ENCODE data around the gene CILP.
"Not testable (repeated sequence)": the region's sequence is repeated elsewhere in the genome, so short reads cannot be mapped to it uniquely, and the experiment has no call there.

Gene CILP

DNA sequence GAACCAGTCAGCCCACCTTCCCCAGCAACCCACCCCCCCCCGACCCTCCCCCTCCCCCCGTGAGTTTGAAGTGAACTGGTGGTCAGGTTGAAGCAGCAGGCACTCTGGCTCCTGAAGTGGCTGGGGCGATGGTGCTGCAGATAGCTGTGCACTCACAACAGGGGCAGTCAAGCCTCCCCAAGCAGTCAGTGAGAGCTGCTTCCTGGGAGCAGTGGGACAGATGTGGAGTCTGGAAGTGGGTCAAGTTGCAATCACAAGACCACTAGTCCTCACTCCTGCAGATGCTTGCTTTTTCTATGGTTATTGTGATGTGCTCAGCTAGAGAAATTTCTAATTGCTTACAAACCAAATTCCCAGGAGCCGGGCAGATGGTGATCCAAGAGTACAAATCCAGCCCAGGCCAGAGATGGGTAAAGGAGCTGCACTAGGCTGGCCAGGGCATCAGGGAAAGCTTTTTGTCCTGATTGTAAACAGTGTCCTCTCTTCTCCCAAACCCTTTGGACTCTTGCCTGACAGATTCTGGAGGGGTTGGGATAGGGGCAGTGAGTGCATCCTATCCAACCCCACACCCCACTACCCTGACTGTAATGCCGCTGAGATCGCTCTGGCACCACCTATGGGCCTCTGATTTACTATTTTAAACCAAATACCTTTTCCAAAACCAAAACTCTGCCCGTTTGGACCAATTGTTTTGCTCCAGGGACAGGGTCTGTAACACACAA is 16.3 kb downstream of the CILP start:
- no peak for DNase-seq

- DNase-seq, result no peak
Observed at GRCh38 chr15:65192016-65192415, 19.3 kb downstream of the CILP start.

GRCh38 chr15:65189102-65189740 is 22.1 kb downstream of the CILP start:
- DNase-seq, result no peak

DNA sequence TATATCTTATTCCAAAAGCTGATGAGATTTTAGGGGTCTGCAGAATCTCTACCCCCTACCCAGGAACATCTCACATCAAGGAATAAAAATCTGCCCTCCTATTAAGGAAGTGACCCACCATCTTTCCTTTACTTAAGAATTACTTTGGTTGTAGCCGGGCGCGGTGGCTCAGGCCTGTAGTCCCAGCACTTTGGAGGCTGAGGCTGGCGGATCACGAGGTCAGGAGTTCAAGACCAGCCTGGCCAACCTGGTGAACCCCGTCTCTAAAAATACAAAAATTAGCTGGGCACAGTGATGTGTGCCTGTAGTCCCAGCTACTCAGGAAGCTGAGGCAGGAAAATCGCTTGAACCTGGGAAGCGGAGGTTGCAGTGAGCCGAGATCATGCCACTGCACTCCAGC is 22.8 kb downstream of the CILP start:
- not testable (repeated sequence) for DNase-seq

GRCh38 chr15:65184868-65185717 is 26.2 kb downstream of the CILP start, which contains the start of gene CLPX:
Gene CLPX, minus strand, starts transcription at chr15:65185342. Its CDS starts 189 bp downstream, at chr15:65185153.
- peak; percentile 91 for DNase-seq

GRCh38 chr15:65184305-65184867 is 26.9 kb downstream of the CILP start:
- DNase-seq, result peak; percentile 51

GRCh38 chr15:65183865-65184159 is 27.5 kb downstream of the CILP start:
- DNase-seq, result no peak

DNA sequence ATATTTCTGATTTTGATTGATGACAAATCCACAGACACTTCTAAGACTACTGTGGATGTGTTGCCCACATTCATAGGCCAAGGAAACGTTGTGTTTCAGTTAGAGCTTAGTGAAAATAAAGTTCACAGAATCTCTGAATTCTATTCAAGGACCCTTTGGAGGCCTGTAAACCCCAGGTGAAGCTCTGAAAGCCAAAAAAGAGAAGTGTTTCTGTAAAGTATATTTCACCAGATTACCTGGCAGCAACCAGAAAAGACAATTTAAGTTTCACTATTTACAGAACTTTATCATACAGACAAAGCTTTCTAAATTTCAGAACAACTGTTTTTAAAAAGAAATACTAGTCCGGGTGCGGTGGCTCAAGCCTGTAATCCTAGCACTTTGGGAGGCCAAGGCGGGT is 28.7 kb downstream of the CILP start:
- no peak for DNase-seq

DNA sequence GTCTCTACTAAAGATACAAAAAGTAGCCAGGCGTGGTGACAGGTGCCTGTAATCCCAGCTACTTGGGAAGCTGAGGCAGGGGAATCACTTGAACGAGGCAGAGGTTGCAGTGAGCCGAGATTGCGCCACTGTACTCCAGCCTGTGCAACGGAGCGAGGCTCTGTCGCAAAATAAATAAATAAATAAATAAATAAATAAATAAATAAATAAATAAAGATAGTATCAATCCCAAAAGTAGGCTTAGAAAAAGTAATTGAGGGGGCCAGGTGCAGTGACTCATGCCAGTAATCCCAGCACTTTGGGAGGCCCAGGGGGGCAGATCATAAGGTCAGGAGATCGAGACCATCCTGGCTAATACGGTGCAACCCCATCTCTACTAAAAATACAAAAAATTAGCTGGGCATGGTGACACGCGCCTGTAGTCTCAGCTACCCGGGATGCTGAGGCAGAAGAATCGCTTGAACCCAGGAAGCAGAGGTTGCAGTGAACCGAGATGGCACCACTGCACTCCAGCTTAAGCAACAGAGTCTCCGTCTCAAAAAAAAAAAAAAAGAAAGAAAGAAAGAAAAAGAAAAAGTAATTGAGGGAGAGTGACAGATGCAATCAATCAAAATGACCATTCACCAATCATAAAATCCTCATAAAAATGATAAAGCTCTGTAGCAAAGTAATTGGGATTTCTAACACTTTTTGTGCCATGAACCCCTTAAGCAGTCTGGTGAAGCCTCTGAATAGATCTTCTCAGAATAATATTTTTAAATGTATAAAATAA is 29.5 kb downstream of the CILP start:
- DNase-seq, result not testable (repeated sequence)

DNA sequence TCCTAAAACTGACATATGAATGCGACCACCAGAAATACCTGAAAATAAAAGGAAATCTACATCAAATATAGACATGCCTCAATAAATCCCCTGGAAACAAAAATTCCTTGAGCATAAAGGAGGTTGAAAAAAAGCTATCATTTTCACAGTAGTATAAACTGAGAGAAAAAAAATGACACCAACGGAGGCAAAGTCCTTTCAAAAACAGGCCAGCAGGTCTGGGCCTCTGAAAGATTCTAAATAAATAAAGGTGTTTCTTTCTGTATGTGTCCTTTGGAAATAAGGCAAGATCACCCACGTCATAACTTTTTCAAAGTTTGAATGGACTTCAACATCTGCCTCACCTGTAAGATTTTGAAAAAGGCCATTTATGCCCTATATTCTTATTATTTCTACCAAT is 31.1 kb downstream of the CILP start:
- no peak for DNase-seq

GRCh38 chr15:65177901-65178300 is 33.4 kb downstream of the CILP start:
- no peak for DNase-seq

DNA sequence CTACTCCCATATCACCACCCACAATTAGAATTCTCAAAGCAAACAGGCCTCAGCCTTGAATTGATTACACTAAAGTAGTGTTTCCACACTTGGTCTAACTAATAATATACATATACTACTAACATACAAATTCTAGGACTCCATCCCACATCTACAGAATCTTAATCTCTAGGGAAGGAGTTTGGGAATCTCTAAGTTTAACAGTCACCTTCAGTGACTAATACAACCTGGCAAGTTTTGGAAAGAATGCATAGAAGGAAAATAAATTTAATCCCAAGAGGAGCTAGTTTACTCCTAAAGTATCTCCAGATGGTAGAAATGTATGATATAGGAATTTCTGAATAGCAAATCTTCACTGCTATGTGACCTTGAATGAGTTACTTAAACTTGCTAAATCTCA is 35.2 kb downstream of the CILP start:
- DNase-seq, result no peak

GRCh38 chr15:65175511-65175910 is 35.8 kb downstream of the CILP start:
- no peak for DNase-seq

GRCh38 chr15:65174509-65174908 is 36.8 kb downstream of the CILP start:
- no peak for DNase-seq

DNA sequence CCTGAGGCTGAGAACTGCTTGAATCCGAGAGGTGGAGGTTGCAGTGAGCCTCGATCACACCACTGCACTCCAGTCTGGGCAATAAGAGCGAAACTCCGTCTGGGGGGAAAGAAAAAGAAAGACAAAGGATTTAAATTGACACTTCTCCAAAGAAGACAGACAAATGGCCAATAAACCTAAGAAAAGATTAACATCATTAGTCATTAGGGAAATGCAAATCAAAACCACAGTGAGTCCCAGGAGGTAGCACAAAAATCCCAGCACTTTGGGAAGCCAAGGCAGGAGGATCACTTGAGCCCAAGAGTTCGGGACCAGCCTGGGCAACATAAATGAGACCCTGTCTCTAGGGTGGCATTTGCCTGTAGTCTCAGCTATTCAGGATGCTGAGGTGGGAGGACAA is 38.7 kb downstream of the CILP start:
- DNase-seq, result no peak

- no peak for DNase-seq
Observed at GRCh38 chr15:65171428-65171827, 39.8 kb downstream of the CILP start.

DNA sequence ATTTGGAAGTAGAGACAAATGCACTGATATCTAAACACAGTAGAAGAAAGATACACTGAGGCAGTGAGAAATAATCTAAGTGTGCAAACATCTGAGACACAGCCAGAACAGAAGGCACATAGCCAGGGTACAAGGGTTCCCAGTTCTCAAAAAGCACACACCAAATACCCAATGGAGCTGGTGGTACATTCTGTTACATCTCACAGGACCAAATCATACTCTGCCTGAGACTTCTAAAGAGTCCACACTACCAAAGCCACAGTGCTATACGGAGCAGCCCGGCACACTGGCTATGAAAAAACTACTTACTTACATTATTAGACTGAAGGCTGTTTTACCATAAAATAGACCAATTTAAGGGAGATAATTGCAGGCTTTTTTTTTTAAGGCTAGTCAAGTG is 45.4 kb downstream of the CILP start:
- DNase-seq, result no peak

DNA sequence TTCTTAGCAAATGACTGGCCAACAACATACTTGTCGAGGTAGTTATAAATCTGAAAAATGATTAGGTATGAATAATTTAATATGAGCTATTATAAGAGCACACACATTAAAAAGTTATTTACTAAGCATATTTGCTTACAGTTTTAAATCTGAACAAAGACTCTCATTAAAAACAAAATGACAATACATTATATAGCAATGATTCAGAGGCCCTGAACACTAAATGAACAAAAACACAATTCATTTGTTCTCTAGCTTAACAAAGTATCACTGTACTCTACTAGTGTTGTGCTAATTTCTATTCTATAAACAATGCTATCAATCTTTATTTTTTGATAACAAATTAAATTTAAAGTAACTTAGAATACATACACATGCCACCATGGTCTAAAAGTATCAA is 47.1 kb downstream of the CILP start:
- no peak for DNase-seq

DNA sequence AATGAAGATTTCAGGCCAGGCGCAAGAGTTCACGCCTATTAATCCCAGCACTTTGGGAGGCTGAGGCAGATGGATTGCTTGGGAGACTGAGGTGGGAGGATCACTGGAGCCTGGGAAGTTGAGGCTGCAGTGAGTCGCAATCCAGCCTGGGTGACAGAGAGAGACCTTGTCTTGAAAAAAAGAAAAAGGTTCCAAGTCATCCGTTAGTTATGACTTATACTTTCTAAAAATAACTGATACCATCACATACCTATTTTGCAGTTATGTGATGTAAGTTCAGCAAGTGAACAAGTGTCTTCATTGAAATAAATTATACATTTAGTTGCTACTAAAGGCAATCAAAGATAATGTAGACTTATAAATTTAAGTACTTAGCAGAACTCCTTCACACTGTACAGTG is 48.2 kb downstream of the CILP start:
- DNase-seq, result no peak

- DNase-seq, result no peak
Observed at GRCh38 chr15:65156692-65157091, 54.6 kb downstream of the CILP start.

DNA sequence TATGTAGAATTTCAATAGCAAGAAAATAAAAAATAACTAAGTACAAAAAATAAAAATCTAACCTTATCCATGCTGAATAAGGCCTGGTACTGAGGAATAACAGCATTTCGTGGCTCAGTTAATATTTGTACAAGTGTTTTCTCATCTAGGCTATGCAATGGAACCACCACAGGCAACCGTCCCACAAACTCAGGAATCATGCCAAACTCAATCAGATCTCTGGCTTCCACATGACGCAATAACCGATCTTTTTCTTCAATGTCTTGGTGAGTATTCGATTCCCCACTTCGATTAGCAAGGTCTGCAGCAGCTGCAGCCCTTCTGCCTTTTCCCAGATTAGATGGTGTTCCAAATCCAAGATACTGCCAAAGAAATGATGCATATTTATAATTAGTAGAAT is 56.6 kb downstream of the CILP start:
- no peak for DNase-seq

- DNase-seq, result no peak
Observed at GRCh38 chr15:65147902-65148301, 63.4 kb downstream of the CILP start.

- no peak for DNase-seq
Observed at GRCh38 chr15:65146438-65146837, 64.8 kb downstream of the CILP start.

Measured in activated T-cell treated with anti-CD3 and anti-CD28 coated beads, Interleukin-2, amount 50 U/mL, for 1 hour (primary cell).